OCI-LY1 (cell line): Measurements from ENCODE around the gene SIK3.

ENCODE experiments used
- H2AFZ ChIP-seq: fragments of 200-600 bp; sonication (generic), shearing (Covaris generic); 2 replicates; pipeline ENCODE4 v1.6.0; 2014; ENCODE audit warnings: antibody characterized with exemption, mild to moderate bottlenecking, low read length
- H3F3A ChIP-seq: fragments of 200-600 bp; sonication (generic), shearing (Covaris generic); 2 replicates; pipeline ENCODE4 v1.6.0; 2014; ENCODE audit warnings: mild to moderate bottlenecking, antibody characterized with exemption, low read length, moderate library complexity; ENCODE audit not compliant: insufficient read depth
- H3K27ac ChIP-seq: fragments of 200-600 bp; sonication (generic); 2 replicates; pipeline ENCODE4 v1.5.1; 2014; ENCODE audit warnings: low read length, mixed run types, mild to moderate bottlenecking, low read depth; ENCODE audit not compliant: poor library complexity, severe bottlenecking
- H3K27me3 ChIP-seq: fragments of 200-600 bp; sonication (generic); 2 replicates; pipeline ENCODE4 v1.6.0; 2014; ENCODE audit warnings: antibody characterized with exemption, mild to moderate bottlenecking, low read length, moderate library complexity; ENCODE audit not compliant: insufficient read depth
- H3K36me3 ChIP-seq: fragments of 200-600 bp; sonication (generic); 2 replicates; pipeline ENCODE4 v1.6.1; 2014; ENCODE audit warnings: mild to moderate bottlenecking, antibody characterized with exemption, low read length, moderate library complexity, mixed read lengths; ENCODE audit not compliant: insufficient read depth
- H3K4me1 ChIP-seq: fragments of 200-600 bp; sonication (generic); 2 replicates; pipeline ENCODE4 v1.5.1; 2014; ENCODE audit warnings: mild to moderate bottlenecking, low read length, moderate library complexity; ENCODE audit not compliant: insufficient read depth, severe bottlenecking
- H3K4me2 ChIP-seq: fragments of 200-600 bp; sonication (generic), shearing (Covaris generic); 2 replicates; pipeline ENCODE4 v1.6.1; 2014; ENCODE audit warnings: low read length
- H3K4me3 ChIP-seq: fragments of 200-600 bp; sonication (generic); 2 replicates; pipeline ENCODE4 v1.5.1; 2014; ENCODE audit warnings: low read length, low read depth, mild to moderate bottlenecking, mixed read lengths; ENCODE audit not compliant: poor library complexity, severe bottlenecking
- H3K79me2 ChIP-seq: fragments of 200-600 bp; shearing (Covaris generic); 2 replicates; pipeline ENCODE4 v1.6.1; 2016; ENCODE audit warnings: mixed run types, low read length, mixed read lengths; ENCODE audit not compliant: insufficient read depth
- H3K9ac ChIP-seq: fragments of 200-600 bp; sonication (generic), shearing (Covaris generic); 2 replicates; pipeline ENCODE4 v1.6.1; 2014; ENCODE audit warnings: mild to moderate bottlenecking, low read length, mixed read lengths
- H3K9me2 ChIP-seq: fragments of 200-600 bp; sonication (generic), shearing (Covaris generic); 2 replicates; pipeline ENCODE4 v1.6.1; 2014; ENCODE audit warnings: low read depth, mild to moderate bottlenecking, low read length, mixed read lengths
- H3K9me3 ChIP-seq: fragments of 200-600 bp; shearing (Covaris generic); 2 replicates; pipeline ENCODE4 v1.6.1; 2014; ENCODE audit warnings: low read length, mixed read lengths
- H4K20me1 ChIP-seq: fragments of 200-600 bp; sonication (generic), shearing (Covaris generic); 2 replicates; pipeline ENCODE4 v1.6.0; 2016; ENCODE audit warnings: mild to moderate bottlenecking, low read length; ENCODE audit not compliant: insufficient read depth
- EZH2 ChIP-seq: fragments of 200-600 bp; sonication (generic), shearing (Covaris generic); IDR thresholded peaks from 2 replicates; pipeline ENCODE4 v1.8.0; 2017; ENCODE audit warnings: borderline replicate concordance, mixed run types, mild to moderate bottlenecking, antibody characterized with exemption, low read length, moderate library complexity, mixed read lengths
- TF ChIP-seq, protein P1 (sequence below): fragments of 200-600 bp; sonication (generic), shearing (Covaris generic); IDR thresholded peaks from 2 replicates; pipeline ENCODE4 v1.5.1; 2017; ENCODE audit warnings: mild to moderate bottlenecking, antibody characterized with exemption, low read length, moderate library complexity, mixed read lengths

The SIK3 gene

GRCh38 chr11:116797816-116798215 lies 300.4 kb downstream of the SIK3 start:
- Histone ChIP-seq H4K20me1 (no peaks in the 10 kb centered on the region), H2AFZ (no peak overlapping the region), H3K79me2 (no peaks in the 10 kb centered on the region), H3K4me2 (no peak overlapping the region), H3K27me3 (no peaks in the 10 kb centered on the region), H3K27ac (no peak overlapping the region), H3K36me3 (no peaks in the 10 kb centered on the region; the same call in 1 of the 2 replicates), H3K9ac (no peak overlapping the region), H3K4me1 (no peaks in the 10 kb centered on the region), H3K9me2 (no peaks in the 10 kb centered on the region), H3K4me3 (no peak overlapping the region), H3K9me3 (no peaks in the 10 kb centered on the region), H3F3A (no peaks in the 10 kb centered on the region)
- TF ChIP-seq, protein P1, sequence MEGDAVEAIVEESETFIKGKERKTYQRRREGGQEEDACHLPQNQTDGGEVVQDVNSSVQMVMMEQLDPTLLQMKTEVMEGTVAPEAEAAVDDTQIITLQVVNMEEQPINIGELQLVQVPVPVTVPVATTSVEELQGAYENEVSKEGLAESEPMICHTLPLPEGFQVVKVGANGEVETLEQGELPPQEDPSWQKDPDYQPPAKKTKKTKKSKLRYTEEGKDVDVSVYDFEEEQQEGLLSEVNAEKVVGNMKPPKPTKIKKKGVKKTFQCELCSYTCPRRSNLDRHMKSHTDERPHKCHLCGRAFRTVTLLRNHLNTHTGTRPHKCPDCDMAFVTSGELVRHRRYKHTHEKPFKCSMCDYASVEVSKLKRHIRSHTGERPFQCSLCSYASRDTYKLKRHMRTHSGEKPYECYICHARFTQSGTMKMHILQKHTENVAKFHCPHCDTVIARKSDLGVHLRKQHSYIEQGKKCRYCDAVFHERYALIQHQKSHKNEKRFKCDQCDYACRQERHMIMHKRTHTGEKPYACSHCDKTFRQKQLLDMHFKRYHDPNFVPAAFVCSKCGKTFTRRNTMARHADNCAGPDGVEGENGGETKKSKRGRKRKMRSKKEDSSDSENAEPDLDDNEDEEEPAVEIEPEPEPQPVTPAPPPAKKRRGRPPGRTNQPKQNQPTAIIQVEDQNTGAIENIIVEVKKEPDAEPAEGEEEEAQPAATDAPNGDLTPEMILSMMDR: no peak
- TF ChIP-seq EZH2: no peak

DNA sequence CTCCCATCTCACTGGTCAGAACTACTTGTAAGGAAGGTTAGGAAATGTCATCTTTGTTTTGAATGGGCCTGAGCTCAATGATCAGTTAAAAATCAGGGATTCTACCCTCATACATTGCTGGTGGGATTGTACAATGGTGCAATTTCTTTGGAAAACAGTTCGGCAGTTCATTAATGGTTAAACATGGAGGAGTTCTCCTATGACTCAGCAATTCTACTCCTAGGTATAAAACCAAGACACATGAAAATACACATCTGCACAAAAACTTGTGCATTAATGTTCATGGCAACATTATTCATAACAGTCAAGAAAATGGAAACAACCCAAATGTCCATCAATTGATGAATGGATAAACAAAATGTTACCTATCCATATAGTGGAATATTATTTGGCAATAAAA lies 301.7 kb downstream of the SIK3 start:
- H3K27ac ChIP-seq: no peak overlapping the region
- no peak for TF ChIP-seq EZH2
- TF ChIP-seq, protein P1: no peak
- H3K4me1 ChIP-seq: peaks cover 5% of the 10 kb centered on the region
- H3K9me3 ChIP-seq: no peaks in the 10 kb centered on the region
- H3F3A ChIP-seq: no peaks in the 10 kb centered on the region
- H3K4me3 ChIP-seq: no peak overlapping the region
- H3K9ac ChIP-seq: no peak overlapping the region
- H3K79me2 ChIP-seq: no peaks in the 10 kb centered on the region
- no peaks in the 10 kb centered on the region for H4K20me1 ChIP-seq
- no peaks in the 10 kb centered on the region for H3K36me3 ChIP-seq
- no peak overlapping the region for H3K4me2 ChIP-seq
- no peaks in the 10 kb centered on the region for H3K27me3 ChIP-seq
- no peaks in the 10 kb centered on the region for H3K9me2 ChIP-seq
- H2AFZ ChIP-seq: no peak overlapping the region

- peaks cover 11% of the 10 kb centered on the region for H3K4me1 ChIP-seq
- TF ChIP-seq, protein P1: no peak
- TF ChIP-seq EZH2: no peak
- no peaks in the 10 kb centered on the region for H4K20me1 ChIP-seq
Observed at GRCh38 chr11:116794851-116795250, 303.4 kb downstream of the SIK3 start.

More at GRCh38 chr11:116794851-116795250, 303.4 kb downstream of the SIK3 start:
- Histone ChIP-seq H2AFZ (no peak overlapping the region), H3K27me3 (no peaks in the 10 kb centered on the region), H3F3A (no peaks in the 10 kb centered on the region), H3K9me2 (no peaks in the 10 kb centered on the region), H3K27ac (no peak overlapping the region), H3K79me2 (no peaks in the 10 kb centered on the region), H3K36me3 (no peaks in the 10 kb centered on the region), H3K9me3 (no peaks in the 10 kb centered on the region), H3K4me3 (no peak overlapping the region), H3K9ac (no peak overlapping the region), H3K4me2 (no peak overlapping the region)
